Measurements from ENCODE around the gene EP300. TPM values are rescaled to one million over a fixed set of nuclear protein-coding genes. Genes with fewer than 3 reads are reported as not detected.
"Not testable (repeated sequence)": the region's sequence is repeated elsewhere in the genome, so short reads cannot be mapped to it uniquely, and the experiment has no call there.

The EP300 gene
- total RNA-seq, 4 donors from 2014 or later: 50.5 to 111 (median 77.7) TPM

DNA sequence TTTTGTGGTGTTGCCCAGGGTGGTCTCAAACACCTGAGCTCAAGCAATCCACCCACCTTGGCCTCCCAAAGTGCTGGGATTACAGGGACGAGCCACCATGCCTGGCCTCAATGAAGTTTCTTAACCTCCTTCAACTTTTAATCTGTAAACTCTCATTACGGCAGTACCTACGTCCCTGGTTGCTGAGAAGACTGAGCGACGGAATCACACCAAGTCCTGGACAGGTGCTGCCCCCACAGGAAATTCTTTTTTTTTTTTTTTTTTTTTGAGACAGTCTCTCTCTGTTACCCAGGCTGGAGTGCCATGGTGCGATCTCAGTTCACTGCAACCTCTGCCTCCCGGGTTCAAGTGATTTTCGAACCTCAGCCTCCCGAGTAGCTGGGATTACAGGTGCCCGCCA is 24.4 kb upstream of the EP300 start:
- H3K9me3 ChIP-seq; H3K27me3 ChIP-seq; intact Hi-C loops (cut with DNase I); DNase-seq (ENCODE audit: extremely low spot score); H3K36me3 ChIP-seq; H3K4me1 ChIP-seq; H3K4me3 ChIP-seq; H3K27ac ChIP-seq (replicated peaks in 1 of 4): not testable (repeated sequence)
- WGBS: 95% methylated on average over 10 of the region's 10 CpGs

DNA sequence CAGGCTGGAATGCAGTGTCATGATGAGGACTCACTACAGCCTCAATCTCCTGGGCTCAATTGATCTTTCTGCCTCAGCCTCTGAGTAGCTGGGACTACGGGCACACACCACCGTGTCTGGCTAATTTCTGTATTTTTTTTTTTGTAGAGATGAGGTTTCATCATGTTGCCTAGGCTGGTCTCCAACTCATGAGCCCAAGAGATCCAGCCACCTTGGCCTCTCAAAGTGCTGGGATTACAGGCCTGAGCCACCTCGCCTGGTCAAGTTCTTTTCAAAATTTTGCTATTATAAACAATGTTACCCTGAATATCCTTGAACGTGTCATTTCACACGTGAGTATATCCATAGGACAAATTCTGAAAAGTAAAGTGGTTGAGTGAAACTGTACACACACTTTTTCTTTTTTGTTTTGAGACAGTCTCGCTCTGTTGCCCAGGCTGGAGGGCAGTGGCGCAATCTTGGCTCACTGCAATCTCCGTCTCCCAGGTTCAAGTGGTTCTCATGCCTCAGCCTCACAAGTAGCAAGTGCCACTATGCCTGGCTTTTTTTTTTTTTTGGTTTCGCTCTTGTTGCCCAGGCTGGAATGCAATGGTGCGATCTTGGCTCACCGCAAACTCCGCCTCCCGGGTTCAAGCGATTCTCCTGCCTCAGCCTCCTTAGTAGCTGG is 21.6 kb upstream of the EP300 start:
- intact Hi-C loops (cut with DNase I): no loop called here
- TF ChIP-seq EP300 (IDR thresholded peaks at IDR 0.05): no peak
- TF ChIP-seq, protein P1, sequence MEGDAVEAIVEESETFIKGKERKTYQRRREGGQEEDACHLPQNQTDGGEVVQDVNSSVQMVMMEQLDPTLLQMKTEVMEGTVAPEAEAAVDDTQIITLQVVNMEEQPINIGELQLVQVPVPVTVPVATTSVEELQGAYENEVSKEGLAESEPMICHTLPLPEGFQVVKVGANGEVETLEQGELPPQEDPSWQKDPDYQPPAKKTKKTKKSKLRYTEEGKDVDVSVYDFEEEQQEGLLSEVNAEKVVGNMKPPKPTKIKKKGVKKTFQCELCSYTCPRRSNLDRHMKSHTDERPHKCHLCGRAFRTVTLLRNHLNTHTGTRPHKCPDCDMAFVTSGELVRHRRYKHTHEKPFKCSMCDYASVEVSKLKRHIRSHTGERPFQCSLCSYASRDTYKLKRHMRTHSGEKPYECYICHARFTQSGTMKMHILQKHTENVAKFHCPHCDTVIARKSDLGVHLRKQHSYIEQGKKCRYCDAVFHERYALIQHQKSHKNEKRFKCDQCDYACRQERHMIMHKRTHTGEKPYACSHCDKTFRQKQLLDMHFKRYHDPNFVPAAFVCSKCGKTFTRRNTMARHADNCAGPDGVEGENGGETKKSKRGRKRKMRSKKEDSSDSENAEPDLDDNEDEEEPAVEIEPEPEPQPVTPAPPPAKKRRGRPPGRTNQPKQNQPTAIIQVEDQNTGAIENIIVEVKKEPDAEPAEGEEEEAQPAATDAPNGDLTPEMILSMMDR (IDR thresholded peaks at IDR 0.05): no peak
- TF ChIP-seq POLR2AphosphoS5 (IDR thresholded peaks at IDR 0.05): no peak
- no peak for TF ChIP-seq POLR2A (IDR thresholded peaks at IDR 0.05; ENCODE audit: low read depth)
- no peaks in the 10 kb centered on the region for H3K4me1 ChIP-seq
- DNase-seq (ENCODE audit: extremely low spot score): no peak
- no peak overlapping the region for H3K4me3 ChIP-seq
- H3K27me3 ChIP-seq: no peaks in the 10 kb centered on the region
- H3K9me3 ChIP-seq: no peaks in the 10 kb centered on the region
- no peaks in the 10 kb centered on the region for H3K36me3 ChIP-seq
- 90% methylated on average over 14 of the region's 14 CpGs for WGBS
- no peak overlapping the region for H3K27ac ChIP-seq (replicated peaks in 1 of 4)

- TF ChIP-seq, protein P1 (IDR thresholded peaks at IDR 0.05): no peak
- H3K4me3 ChIP-seq: no peak overlapping the region
- intact Hi-C loops (cut with DNase I): no loop called here
- DNase-seq (ENCODE audit: extremely low spot score): no peak
- no peaks in the 10 kb centered on the region for H3K27me3 ChIP-seq
- H3K4me1 ChIP-seq: no peaks in the 10 kb centered on the region
- H3K36me3 ChIP-seq: no peaks in the 10 kb centered on the region
- 91% methylated on average over 10 of the region's 11 CpGs for WGBS
- H3K27ac ChIP-seq (replicated peaks in 1 of 4): no peak overlapping the region
- H3K9me3 ChIP-seq: no peaks in the 10 kb centered on the region
Measured at GRCh38 chr22:41074061-41074460, 18.3 kb upstream of the EP300 start.

- no peak overlapping the region for H3K4me3 ChIP-seq
- no peaks in the 10 kb centered on the region for H3K27me3 ChIP-seq
- no peak for TF ChIP-seq EP300 (IDR thresholded peaks at IDR 0.05)
- TF ChIP-seq POLR2A (IDR thresholded peaks at IDR 0.05; ENCODE audit: low read depth): no peak
- TF ChIP-seq POLR2AphosphoS5 (IDR thresholded peaks at IDR 0.05): no peak
- TF ChIP-seq, protein P1 (IDR thresholded peaks at IDR 0.05): no peak
- no peaks in the 10 kb centered on the region for H3K36me3 ChIP-seq
- H3K9me3 ChIP-seq: no peaks in the 10 kb centered on the region
- intact Hi-C loops (cut with DNase I): no loop called here
- no peaks in the 10 kb centered on the region for H3K4me1 ChIP-seq
- 93% methylated on average over 22 of the region's 22 CpGs for WGBS
- H3K27ac ChIP-seq (replicated peaks in 1 of 4): no peak overlapping the region
- DNase-seq (ENCODE audit: extremely low spot score): no peak
Measured at GRCh38 chr22:41074466-41074865, 17.9 kb upstream of the EP300 start.

- 96% methylated on average over 26 of the region's 26 CpGs for WGBS
- DNase-seq (ENCODE audit: extremely low spot score): no peak
- Histone ChIP-seq H3K36me3 (no peaks in the 10 kb centered on the region), H3K4me1 (no peaks in the 10 kb centered on the region), H3K27ac (replicated peaks in 1 of 4) (no peak overlapping the region), H3K9me3 (no peaks in the 10 kb centered on the region), H3K4me3 (no peak overlapping the region), H3K27me3 (no peaks in the 10 kb centered on the region)
- no peak for TF ChIP-seq POLR2A (IDR thresholded peaks at IDR 0.05; ENCODE audit: low read depth)
- no peak for TF ChIP-seq POLR2AphosphoS5 (IDR thresholded peaks at IDR 0.05)
- TF ChIP-seq, protein P1 (IDR thresholded peaks at IDR 0.05): no peak
- TF ChIP-seq EP300 (IDR thresholded peaks at IDR 0.05): no peak
- intact Hi-C loops (cut with DNase I): no loop called here
Measured at GRCh38 chr22:41074941-41075710, 17.3 kb upstream of the EP300 start.

Data from esophagus muscularis mucosa (tissue), 4 donors.